GM12801 (cell line): Measurements from ENCODE around the gene ACSF2.

Experiments
- TF ChIP-seq, protein P1 (sequence below): IDR thresholded peaks from one replicate; pipeline ENCODE4 v1.5.1; 2011; ENCODE audit warnings: control low read depth; ENCODE audit not compliant: insufficient read length; ENCODE audit errors: extremely low read depth

Gene ACSF2

DNA sequence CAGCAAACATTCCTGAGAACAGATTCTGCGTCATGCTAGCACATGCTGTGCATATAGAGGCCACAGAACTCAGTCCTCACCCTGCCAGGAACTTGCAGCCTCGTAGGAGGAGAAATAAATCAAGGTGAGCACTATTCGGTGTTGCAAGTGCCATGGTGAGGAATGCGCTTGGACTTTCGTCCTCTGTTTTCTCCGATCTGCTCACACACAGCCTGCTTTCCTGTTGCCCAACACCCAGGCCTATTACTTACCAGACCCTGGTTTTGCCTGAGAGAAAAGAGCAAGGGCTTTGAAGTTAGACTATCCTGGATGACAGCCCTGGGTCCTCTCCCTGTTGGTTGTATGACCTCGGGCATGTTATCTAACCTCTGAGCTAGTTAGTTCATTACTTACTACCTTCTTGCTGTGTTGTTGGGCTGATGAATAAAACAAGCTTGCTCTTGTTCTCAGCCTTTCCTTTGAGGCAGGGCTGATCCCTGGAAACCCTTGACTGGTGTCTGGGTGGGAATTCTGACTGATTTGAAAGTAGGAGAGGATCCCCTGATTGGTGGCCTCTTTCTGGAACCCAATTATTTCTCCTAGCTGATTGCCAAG lies 2.9 kb downstream of the ACSF2 start:
- TF ChIP-seq, protein P1, sequence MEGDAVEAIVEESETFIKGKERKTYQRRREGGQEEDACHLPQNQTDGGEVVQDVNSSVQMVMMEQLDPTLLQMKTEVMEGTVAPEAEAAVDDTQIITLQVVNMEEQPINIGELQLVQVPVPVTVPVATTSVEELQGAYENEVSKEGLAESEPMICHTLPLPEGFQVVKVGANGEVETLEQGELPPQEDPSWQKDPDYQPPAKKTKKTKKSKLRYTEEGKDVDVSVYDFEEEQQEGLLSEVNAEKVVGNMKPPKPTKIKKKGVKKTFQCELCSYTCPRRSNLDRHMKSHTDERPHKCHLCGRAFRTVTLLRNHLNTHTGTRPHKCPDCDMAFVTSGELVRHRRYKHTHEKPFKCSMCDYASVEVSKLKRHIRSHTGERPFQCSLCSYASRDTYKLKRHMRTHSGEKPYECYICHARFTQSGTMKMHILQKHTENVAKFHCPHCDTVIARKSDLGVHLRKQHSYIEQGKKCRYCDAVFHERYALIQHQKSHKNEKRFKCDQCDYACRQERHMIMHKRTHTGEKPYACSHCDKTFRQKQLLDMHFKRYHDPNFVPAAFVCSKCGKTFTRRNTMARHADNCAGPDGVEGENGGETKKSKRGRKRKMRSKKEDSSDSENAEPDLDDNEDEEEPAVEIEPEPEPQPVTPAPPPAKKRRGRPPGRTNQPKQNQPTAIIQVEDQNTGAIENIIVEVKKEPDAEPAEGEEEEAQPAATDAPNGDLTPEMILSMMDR = no peak

DNA sequence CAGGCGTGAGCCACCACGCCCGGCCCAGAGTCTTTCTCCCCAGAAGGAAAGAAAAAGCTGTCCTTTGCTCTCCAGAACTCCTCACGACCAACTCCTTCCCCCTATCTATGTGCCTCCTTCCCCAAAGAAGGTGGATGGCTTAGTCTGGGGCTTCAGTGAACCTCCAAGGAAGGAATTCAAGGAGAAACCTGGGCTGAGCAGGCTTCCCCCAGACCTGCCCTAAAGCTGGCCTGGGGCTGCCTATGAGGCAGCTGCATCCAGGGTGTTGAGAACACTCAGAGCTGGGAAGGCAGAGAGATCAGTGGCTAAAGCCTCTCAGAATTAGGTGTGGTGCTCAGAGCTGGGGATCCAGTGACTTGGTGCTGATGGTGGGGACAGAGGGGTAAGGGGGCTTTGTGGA lies 3.8 kb downstream of the ACSF2 start:
- TF ChIP-seq, protein P1 = no peak

DNA sequence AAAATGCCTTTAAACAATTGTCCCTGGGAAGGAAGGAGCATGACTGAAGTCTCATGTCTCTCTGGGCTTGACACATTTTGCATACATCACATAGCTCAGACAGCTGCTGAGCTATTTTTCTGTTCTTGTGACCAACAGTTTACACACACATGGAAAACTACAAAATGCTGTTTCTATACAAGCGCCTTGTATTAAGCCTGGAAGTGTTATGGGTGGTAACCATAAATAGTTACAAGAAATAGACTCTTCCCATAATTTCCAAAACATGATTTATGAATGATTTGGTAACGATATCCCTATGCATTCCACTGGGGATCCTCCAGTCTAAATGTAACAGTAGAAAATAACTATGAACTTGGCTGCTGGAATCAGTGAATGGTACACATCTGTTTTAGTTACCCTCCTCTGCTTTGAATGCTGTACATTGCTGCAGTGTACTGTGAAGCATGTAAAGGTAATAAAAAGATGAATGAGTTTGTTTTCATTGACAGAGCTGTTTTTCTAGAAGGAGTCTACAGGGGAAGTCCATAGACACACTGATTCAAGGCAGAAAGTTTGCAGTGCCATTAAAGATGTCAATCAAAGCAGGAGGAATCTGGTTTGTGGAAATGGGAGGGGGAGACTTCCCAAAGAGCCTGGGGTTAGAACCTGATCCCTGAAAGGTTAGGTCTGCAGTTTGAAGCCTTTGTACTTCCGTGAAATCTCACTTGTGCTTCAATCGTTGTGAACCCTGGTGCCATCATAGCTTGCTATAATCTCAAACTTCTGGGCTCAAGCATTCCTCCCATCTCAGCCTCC lies 5.0 kb downstream of the ACSF2 start:
- TF ChIP-seq, protein P1 = no peak

DNA sequence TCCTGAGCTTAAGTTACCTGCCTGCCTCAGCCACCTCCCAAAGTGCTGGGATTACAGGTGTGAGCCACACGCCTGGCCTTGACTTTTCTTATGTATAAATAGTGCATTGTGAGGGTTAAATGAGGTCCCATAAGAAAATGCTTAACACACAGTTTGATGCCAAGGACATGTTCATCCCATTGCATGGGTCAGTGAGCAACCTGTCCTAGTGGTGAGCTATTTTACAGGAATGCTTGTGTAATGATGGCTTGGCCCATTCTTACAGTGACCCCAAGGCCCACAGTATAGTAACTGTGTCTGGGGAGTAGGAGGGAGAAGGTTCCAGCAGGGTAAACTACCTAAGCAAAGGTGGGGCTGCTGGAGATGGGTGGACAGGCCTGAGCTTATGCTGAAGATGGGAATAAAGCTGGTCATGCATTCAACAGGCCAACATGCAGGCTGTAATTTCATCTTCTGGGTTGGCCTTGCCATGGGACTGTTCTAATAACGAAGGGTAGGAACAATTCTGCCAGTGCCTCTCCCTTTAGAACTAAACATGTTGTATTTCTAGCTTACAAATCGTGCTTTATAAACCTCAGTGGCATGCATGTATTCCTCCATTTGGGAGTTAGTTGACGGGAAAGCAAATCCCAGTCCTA lies 6.2 kb downstream of the ACSF2 start:
- TF ChIP-seq, protein P1 = no peak

DNA sequence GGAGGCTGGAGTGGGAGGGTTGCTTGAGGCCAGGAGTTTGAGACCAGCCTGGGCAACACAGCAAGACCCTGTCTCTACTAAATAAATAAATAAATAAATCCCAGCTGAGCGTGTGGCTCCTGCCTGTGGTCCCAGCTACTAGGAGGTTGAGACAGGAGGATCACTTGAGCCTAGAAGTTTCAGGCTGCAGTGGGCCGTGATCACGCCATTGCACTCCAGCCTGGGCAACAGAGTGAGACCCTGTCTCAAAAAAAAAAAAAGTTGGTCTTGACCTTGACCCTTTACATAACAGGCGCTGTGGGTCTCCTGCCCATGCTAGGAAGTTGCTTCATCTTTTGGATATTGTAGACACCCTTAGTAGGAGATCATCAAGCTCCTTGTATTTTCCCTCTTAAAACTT lies 11.4 kb downstream of the ACSF2 start:
- TF ChIP-seq, protein P1 = no peak

DNA sequence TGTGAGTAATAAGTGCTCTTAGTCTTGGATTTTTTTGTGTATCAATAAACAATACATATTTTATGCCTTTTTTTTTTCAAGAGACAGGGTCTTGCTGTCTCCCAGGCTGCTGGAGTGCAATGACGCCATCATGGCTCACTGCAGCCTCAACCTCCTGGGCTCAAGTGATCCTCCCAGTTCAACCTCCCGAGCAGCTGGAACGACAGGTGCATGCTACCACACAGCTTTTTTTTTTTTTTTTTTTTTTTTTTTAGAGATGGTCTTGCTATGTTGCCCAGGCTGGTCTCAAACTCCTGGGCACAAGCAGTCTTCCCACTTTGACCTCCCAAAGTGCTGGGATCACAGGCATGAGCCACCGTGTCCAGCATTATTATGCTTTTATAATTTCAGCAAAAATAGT lies 13.0 kb downstream of the ACSF2 start:
- TF ChIP-seq, protein P1 = no peak

DNA sequence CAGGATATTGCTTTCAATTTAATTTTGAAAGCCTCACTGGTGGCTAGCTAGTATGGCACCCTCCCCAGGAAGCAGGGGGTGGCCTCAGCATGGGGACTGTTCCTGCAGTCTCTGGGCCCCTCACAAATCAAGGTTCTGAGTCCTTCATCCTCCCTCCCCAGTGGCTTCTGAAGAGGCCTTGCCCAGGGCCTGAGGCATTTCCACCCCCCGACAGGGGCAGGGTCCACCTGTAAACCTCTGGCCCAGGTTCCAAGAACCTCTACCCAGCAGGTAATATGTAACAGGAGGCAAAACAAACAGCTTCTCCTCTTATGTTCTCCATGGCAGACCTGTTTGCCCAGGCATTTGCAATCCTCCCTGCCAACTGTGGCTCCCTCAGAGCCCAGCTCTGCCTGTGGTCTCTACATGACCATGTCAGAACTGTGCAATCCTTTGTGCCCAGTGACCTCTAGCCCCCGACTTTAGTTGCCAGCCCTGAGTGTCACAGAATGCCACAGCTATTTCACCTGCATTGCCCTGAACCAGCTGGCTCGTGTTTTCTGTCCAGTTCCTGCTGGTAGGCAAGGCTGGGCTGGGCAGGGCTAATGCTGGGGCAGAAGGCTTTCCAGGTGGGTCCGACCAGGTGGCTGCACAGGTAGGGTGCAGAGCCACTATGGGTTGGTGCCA lies 14.3 kb downstream of the ACSF2 start:
- TF ChIP-seq, protein P1 = no peak
